ENCODE measurements around the gene DSCAML1.
"Not testable (repeated sequence)": the region's sequence is repeated elsewhere in the genome, so short reads cannot be mapped to it uniquely, and the experiment has no call there.

DNA sequence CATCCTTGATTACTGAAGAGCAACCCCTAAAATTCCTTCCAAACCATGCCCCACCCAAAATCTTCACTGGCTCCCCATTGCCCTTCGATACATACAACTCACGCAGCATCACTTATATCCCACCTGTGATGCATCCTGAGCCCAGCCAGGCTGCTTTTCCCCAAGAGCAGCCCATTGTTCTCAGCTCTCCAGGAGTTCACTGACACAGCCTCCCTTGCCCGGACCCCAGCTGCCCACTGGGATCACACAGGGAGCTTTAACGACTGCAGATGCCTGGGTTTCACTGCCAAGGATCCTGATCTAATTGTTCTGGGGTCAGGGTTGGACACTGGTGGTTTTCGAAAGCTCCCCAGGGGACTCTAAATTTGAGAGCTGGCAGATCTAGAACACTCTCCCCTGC is 33.6 kb downstream of the DSCAML1 start:
- TF ChIP-seq, protein P1, sequence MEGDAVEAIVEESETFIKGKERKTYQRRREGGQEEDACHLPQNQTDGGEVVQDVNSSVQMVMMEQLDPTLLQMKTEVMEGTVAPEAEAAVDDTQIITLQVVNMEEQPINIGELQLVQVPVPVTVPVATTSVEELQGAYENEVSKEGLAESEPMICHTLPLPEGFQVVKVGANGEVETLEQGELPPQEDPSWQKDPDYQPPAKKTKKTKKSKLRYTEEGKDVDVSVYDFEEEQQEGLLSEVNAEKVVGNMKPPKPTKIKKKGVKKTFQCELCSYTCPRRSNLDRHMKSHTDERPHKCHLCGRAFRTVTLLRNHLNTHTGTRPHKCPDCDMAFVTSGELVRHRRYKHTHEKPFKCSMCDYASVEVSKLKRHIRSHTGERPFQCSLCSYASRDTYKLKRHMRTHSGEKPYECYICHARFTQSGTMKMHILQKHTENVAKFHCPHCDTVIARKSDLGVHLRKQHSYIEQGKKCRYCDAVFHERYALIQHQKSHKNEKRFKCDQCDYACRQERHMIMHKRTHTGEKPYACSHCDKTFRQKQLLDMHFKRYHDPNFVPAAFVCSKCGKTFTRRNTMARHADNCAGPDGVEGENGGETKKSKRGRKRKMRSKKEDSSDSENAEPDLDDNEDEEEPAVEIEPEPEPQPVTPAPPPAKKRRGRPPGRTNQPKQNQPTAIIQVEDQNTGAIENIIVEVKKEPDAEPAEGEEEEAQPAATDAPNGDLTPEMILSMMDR (IDR thresholded peaks at IDR 0.05) = not testable (repeated sequence)
- TF ChIP-seq POLR2A, POLR2AphosphoS5 (IDR thresholded peaks at IDR 0.05): not testable (repeated sequence)

Data from upper lobe of left lung (tissue), 4 donors.